ENCODE results near the gene BFSP2.

Gene BFSP2

DNA sequence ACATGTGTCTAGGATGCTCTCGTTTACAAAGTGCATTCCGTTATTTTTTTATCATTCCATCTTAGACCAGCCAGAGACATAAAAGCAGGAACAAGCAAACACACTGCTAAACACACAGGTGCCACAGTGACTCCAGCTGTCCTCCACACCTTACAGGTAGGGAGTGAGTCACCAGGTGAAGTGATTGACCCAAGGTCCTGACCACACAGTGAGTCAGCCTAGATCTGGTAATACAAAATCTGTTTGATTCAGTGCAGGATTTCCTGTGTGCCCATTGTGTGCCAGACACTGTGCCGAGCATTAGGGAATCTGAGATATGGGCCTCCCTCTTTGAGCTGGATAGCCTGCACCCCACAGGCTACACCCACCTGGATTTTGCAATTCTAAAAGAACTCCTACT lies 16.7 kb upstream of the BFSP2 start:
- DNase-seq (ENCODE audit: low read depth) = no peak

GRCh38 chr3:133383741-133384140 lies 16.1 kb upstream of the BFSP2 start:
- no peak for DNase-seq (ENCODE audit: low read depth)

GRCh38 chr3:133384331-133385027 lies 15.4 kb upstream of the BFSP2 start:
- no peak for DNase-seq (ENCODE audit: low read depth)

GRCh38 chr3:133386876-133387275 lies 13.0 kb upstream of the BFSP2 start:
- no peak for DNase-seq (ENCODE audit: low read depth)

GRCh38 chr3:133387341-133387740 lies 12.5 kb upstream of the BFSP2 start:
- DNase-seq (ENCODE audit: low read depth) = no peak

DNA sequence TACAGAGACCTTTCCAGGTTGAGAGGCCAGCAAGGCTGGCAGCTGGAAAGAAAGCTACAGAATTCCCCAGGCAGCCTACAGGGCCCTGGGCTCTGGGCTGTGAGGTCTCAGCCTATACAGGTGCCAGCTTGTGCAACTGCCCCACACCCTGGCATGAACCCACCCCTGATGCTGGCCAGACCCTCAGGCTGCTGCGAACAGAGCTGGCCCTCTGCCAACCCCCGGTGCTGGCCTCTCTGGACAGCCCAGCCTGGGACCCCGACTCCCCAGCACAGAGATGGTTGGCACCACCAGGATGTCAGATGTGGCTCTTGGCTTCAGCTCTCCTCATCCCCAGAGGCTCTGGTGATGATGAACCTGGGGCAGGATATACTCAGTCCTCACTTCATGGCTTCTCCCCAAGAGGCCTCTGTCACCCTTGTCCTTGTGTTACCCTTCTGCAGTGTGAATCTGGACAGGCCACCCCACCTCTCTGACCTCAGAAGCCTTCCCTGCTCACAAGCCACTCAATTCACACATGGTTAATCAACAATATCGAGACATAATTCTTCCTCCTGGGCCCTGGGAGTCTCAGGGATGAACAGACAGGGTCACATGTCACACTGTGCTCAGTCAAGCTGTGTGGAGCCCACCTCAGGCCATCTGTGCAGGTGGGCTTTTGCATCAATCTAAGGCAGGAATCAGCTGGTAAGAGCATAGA lies 11.0 kb upstream of the BFSP2 start:
- no peak for DNase-seq (ENCODE audit: low read depth)

DNA sequence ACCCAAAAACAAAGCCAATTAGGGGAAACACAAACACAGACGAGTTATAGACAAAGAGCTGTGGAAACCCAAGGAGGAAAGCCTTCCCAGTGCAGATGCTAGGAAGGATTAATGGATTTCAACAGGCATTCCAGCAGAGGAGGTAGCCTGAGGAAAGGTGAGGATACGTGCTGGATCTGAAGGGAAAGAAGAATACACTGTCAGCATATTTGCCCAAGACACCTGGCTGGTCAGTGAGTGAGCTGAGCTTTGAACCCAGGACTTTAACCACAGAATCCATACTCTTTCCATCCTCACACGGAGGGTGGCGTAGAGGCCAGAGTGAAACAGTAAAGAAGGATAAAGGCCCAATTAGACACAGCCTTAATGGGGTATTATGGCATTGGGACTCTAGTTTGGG lies 9.1 kb upstream of the BFSP2 start:
- DNase-seq (ENCODE audit: low read depth) = no peak

DNA sequence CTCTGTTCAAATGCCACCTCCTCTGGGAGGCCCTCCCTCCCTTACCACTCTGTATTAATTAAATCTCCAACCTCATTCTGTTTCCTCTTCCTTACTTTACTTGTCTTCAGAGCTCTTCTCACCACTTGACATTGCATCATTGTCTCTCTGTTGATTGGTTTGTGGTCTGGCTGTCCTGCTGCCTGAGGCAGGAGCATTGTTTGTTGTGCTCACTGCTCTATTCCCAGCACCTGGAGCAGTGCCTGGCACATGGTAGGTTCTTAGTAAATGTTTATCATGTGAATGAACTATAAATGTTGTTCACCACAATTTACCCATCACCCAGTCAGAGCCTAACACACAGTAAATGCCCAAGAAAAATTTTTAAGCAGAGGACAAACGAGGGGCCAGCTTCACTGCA lies 6.7 kb upstream of the BFSP2 start:
- no peak for DNase-seq (ENCODE audit: low read depth)

GRCh38 chr3:133393691-133394474 lies 6.0 kb upstream of the BFSP2 start:
- no peak for DNase-seq (ENCODE audit: low read depth)

GRCh38 chr3:133394561-133395311 lies 5.1 kb upstream of the BFSP2 start:
- no peak for DNase-seq (ENCODE audit: low read depth)

DNA sequence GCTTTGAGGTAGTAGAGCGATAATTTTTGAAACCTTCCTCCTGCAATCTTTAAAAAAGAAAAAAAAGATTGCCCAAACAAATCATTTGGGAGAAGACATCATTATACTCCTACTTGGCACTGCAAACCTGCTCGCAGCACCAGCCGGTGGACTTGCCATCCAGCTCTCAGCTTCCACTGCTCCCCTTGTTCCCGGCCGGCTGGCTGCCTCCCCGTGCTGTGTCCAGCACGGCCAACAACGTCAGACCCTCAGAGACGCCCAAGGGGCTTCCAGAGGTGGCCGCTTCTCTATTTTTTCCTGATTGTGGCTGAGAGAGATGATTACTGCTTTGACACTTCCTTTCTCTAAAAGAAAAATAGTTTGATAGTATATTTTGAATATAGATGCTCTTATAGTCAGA lies 3.0 kb upstream of the BFSP2 start:
- no peak for DNase-seq (ENCODE audit: low read depth)

DNA sequence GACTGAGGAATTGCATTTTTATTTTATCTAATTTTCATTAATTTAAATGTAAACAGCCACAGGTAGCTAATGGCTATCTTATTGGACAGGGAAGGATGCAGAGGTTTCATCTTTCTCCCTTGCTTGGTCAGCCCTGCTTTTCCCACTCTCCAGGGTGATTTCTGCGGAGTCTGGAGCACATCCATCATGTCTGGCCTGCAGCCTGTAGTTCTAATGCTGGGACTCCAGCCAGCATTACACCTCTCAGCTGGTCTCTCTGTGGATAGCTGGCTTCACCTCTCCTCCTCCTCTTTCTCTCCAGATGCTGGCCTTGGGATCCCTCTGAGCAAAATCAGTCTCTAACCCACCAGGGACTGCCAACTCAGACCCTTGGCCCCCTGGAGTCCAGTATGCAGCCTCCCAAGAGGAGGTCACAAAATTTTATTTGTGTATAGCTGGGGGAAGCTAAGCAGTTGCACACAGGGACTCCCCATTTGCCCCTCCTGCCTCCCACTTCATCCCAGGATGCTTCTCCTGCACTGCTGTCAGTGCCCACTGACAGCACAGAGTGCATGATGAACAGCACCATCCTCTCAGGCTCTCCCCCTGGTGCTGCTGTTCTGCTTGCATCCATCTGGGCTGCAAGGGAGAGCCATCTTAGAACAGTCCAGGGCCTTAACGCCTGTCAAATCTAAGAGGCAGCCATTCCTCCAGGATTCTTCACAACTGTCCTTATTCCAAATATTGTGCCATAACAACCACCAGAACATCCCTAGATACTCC lies 1.7 kb downstream of the BFSP2 start:
- DNase-seq (ENCODE audit: low read depth) = no peak

DNA sequence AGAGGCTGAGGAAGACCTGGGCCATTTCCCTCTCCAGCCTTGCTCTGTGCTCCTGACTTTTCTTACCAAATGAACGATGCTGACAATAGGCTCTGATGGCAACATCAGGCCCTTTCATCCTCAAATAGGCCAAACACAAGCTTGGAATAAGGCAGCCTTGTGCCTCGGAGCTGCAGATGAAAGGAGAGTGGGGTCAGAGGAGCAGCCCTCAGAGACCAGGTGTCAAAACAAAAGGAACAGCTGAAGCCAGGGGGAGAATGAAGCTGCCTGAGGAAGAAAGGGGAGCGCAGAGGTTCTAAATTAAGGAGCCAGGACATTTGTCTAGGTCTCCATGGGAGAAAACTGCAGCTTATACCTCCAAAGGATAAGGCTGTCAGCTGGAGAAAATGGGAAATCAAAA lies 5.1 kb downstream of the BFSP2 start:
- no peak for DNase-seq (ENCODE audit: low read depth)

DNA sequence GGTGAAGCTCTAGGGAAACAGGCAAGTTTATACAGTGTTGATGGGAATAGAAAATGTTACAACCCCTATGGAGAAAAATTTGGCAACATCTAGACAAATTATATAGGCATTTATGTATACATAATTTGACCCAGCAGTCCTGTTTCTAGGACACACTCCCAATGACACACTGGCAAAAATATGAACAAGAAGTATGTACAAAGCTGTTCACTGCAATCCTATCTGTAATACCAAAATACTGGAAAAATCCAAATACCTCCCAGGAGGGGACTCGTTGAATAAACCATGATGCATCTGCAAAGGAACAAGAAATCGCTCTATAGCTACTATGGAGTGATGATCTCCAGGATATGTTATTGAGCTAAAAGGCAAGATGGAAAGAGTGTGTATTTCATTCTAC lies 8.5 kb downstream of the BFSP2 start:
- DNase-seq (ENCODE audit: low read depth) = no peak

DNA sequence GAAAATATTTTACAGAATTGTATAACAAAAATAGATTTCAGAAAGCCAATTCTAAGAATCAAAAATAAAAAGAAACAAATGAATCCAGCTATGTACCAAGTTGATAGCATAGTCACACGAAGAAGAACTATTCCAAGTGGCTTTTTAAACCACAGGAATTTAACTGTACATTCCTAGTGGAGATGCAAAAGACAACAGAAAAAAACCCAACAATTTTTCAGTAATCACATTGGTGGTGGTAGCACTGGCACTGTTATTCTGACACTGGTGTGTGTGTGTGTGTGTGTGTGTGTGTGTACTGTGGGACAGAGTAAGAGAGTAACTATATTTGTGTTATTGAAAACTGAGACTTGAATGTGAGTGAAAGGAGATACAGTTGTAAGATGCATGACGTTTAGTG lies 9.1 kb downstream of the BFSP2 start:
- DNase-seq (ENCODE audit: low read depth) = no peak

GRCh38 chr3:133410191-133410892 lies 10.5 kb downstream of the BFSP2 start:
- no peak for DNase-seq (ENCODE audit: low read depth)

GRCh38 chr3:133412183-133413132 lies 12.6 kb downstream of the BFSP2 start:
- no peak for DNase-seq (ENCODE audit: low read depth)

GRCh38 chr3:133413161-133414020 lies 13.5 kb downstream of the BFSP2 start:
- no peak for DNase-seq (ENCODE audit: low read depth)

GRCh38 chr3:133414021-133414392 lies 14.2 kb downstream of the BFSP2 start:
- no peak for DNase-seq (ENCODE audit: low read depth)

Data from T follicular helper cell (primary cell).